Liver (tissue), 9 donors: ENCODE results near the gene PPP2CA. TPM values are rescaled to one million over a fixed set of nuclear protein-coding genes. Genes with fewer than 3 reads are reported as not detected.

ENCODE experiments used
- DNase-seq: peaks from one replicate; pipeline ENCODE4 v3.0.0-alpha.2; 2017; ENCODE audit warnings: low spot score
- H3K27ac ChIP-seq, 2 donors: one replicate each; pipeline ENCODE4 v1.7.0; 2013; ENCODE audit warnings: inconsistent platforms in 2 of 2, low read length in 2 of 2, control low read depth in 1 of 2, low read depth in 1 of 2, mild to moderate bottlenecking in 1 of 2
- H3K27me3 ChIP-seq, 4 donors: one replicate each; pipeline versions ENCODE4 v1.6.1 to v1.7.0; 2013; ENCODE audit warnings: low read length in 3 of 4, inconsistent platforms in 1 of 4, mild to moderate bottlenecking in 1 of 4, moderate library complexity in 1 of 4; ENCODE audit not compliant: control insufficient read depth in 4 of 4, insufficient read depth in 4 of 4
- H3K36me3 ChIP-seq, 4 donors: one replicate each; pipeline versions ENCODE4 v1.6.1 to v1.7.0; 2013; ENCODE audit warnings: low read length in 3 of 4, mild to moderate bottlenecking in 3 of 4, low read depth in 1 of 4, moderate library complexity in 1 of 4; ENCODE audit not compliant: control insufficient read depth in 4 of 4, insufficient read depth in 3 of 4
- H3K4me1 ChIP-seq, 4 donors: one replicate each; pipeline versions ENCODE4 v1.6.1 to v1.7.0; 2013; ENCODE audit warnings: low read length in 3 of 4, mild to moderate bottlenecking in 3 of 4, moderate library complexity in 1 of 4; ENCODE audit not compliant: control insufficient read depth in 4 of 4, insufficient read depth in 4 of 4
- H3K4me3 ChIP-seq, 3 donors: one replicate each; pipeline versions ENCODE4 v1.6.1 to v1.7.0; 2013; ENCODE audit warnings: low read length in 3 of 3, control low read depth in 1 of 3, low read depth in 1 of 3, mild to moderate bottlenecking in 1 of 3
- H3K9ac ChIP-seq, 2 donors: one replicate each; pipeline ENCODE4 v1.7.0; 2013; ENCODE audit warnings: low read length in 2 of 2, mild to moderate bottlenecking in 2 of 2, moderate library complexity in 2 of 2, control low read depth in 1 of 2, low read depth in 1 of 2
- H3K9me3 ChIP-seq, 4 donors: one replicate each; pipeline versions ENCODE4 v1.6.1 to v1.7.0; 2013; ENCODE audit warnings: low read length in 3 of 4; ENCODE audit not compliant: control insufficient read depth in 4 of 4
- CTCF ChIP-seq: fragments of 150-350 bp; IDR thresholded peaks from 2 replicates; pipeline ENCODE4 v1.5.1; 2017; ENCODE audit warnings: improper control_type of control experiment, low read depth, low read length; ENCODE audit not compliant: missing input control
- EGR1 ChIP-seq, 2 donors: IDR thresholded peaks; 2 replicates each; pipeline ENCODE4 v1.6.1; 2016 to 2018; ENCODE audit warnings: antibody characterized with exemption in 2 of 2, low read depth in 2 of 2
- FOXA1 ChIP-seq: IDR thresholded peaks from 2 replicates; pipeline ENCODE4 v1.6.1; 2016; ENCODE audit warnings: antibody characterized with exemption
- FOXA2 ChIP-seq: IDR thresholded peaks from 2 replicates; pipeline ENCODE4 v1.6.1; 2016; ENCODE audit warnings: antibody characterized with exemption
- GABPA ChIP-seq, 2 donors: IDR thresholded peaks in 1 of 2; conservative IDR thresholded peaks in 1 of 2; 2 replicates each; pipeline ENCODE4 v1.6.1; 2016; ENCODE audit warnings: antibody characterized with exemption in 2 of 2, mild to moderate bottlenecking in 1 of 2, moderate library complexity in 1 of 2
- HNF4A ChIP-seq, 2 donors: conservative IDR thresholded peaks; 2 replicates each; pipeline ENCODE4 v1.6.1; 2016; ENCODE audit warnings: antibody characterized with exemption in 2 of 2, mild to moderate bottlenecking in 2 of 2
- JUND ChIP-seq, 2 donors: IDR thresholded peaks; 2 replicates each; pipeline ENCODE4 v1.6.1; 2016; ENCODE audit warnings: antibody characterized with exemption in 2 of 2
- NR2F2 ChIP-seq: IDR thresholded peaks from 2 replicates; pipeline ENCODE4 v1.6.1; 2016; ENCODE audit warnings: antibody characterized with exemption
- RAD21 ChIP-seq, 2 donors: IDR thresholded peaks; 2 replicates each; pipeline ENCODE4 v1.6.1; 2016; ENCODE audit warnings: antibody characterized with exemption in 2 of 2, mild to moderate bottlenecking in 2 of 2
- RXRA ChIP-seq, 2 donors: IDR thresholded peaks; 2 replicates each; pipeline ENCODE4 v1.6.1; 2017 to 2018; ENCODE audit warnings: antibody characterized with exemption in 2 of 2, mild to moderate bottlenecking in 1 of 2
- SP1 ChIP-seq: IDR thresholded peaks from 2 replicates; pipeline ENCODE4 v1.6.1; 2018; ENCODE audit warnings: antibody characterized with exemption, mild to moderate bottlenecking
- TAF1 ChIP-seq: conservative IDR thresholded peaks from 2 replicates; pipeline ENCODE4 v1.6.1; 2016; ENCODE audit warnings: antibody characterized with exemption, mild to moderate bottlenecking
- ZBTB33 ChIP-seq: IDR thresholded peaks from 2 replicates; pipeline ENCODE4 v1.6.1; 2016; ENCODE audit warnings: antibody characterized with exemption
- WGBS: extraction: QIAGEN DNeasy Blood & Tissue Kit; methylation state at CpG from one replicate; pipeline ENCODE4 v1.1.7; 2013; 5-methylcytosine and 5-hydroxymethylcytosine counted together
- polyA plus RNA-seq, 2 donors: library from polyadenylated mRNA; stranded (reverse) in 1 of 2; unstranded in 1 of 2; fragments of 200-250 nt in 1 of 2; fragments of >200 nt in 1 of 2; fragmentation: Nextera tagmentation in 1 of 2; extraction: Ambion mirVana in 1 of 2; gene quantifications; one replicate each; pipeline versions ENCODE4 v1.2.1 to v1.2.3, GENCODE V29; 2013 to 2015
- total RNA-seq, 2 donors: library from RNA; depleted of rRNA; stranded (reverse); fragments of >200 nt; gene quantifications; one replicate each; pipeline ENCODE4 v1.2.3, GENCODE V29; 2014
- TF ChIP-seq, protein P1 (sequence below): IDR thresholded peaks from 2 replicates; pipeline ENCODE4 v1.6.1; 2016; ENCODE audit warnings: antibody characterized with exemption
- TF ChIP-seq, protein P2 (sequence below): IDR thresholded peaks from 2 replicates; pipeline ENCODE4 v1.6.1; 2016; ENCODE audit warnings: antibody characterized with exemption
- donor health status: healthy.
- donor health status: healthy.
- donor health status: healthy.
- donor health status: healthy.
- donor health status: healthy.

PPP2CA gene
- total and polyA plus RNA-seq, 4 donors, result 43.3 to 71.6 (median 55.1) TPM

- TF ChIP-seq CTCF, result no peak
Measured at GRCh38 chr5:134273642-134274395, 47.9 kb upstream of the PPP2CA start (continued).

GRCh38 chr5:134271059-134271458, 45.2 kb upstream of the PPP2CA start:
- Histone ChIP-seq H3K27me3 (no peaks in the 10 kb centered on the region), H3K27ac (no peak overlapping the region), H3K9ac (no peak overlapping the region), H3K36me3 (no peaks in the 10 kb centered on the region), H3K9me3 (no peaks in the 10 kb centered on the region), H3K4me3 (no peak overlapping the region), H3K4me1 (no peaks in the 10 kb centered on the region)
- TF ChIP-seq EGR1 (IDR thresholded peaks at IDR 0.05; ENCODE audit: low read depth in 2 of 2) (no peak), JUND (IDR thresholded peaks at IDR 0.05) (no peak), RAD21 (IDR thresholded peaks at IDR 0.05) (no peak), HNF4A (conservative IDR thresholded peaks at IDR 0.05) (no peak), TAF1 (no peak), SP1 (no peak), ZBTB33 (no peak), RXRA (IDR thresholded peaks at IDR 0.05) (no peak), FOXA1 (no peak), FOXA2 (no peak)
- TF ChIP-seq, protein P1, sequence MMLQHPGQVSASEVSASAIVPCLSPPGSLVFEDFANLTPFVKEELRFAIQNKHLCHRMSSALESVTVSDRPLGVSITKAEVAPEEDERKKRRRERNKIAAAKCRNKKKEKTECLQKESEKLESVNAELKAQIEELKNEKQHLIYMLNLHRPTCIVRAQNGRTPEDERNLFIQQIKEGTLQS, result no peak
- WGBS, result 89% methylated on average over 1 of the region's 1 CpG
- no peak for DNase-seq

DNA sequence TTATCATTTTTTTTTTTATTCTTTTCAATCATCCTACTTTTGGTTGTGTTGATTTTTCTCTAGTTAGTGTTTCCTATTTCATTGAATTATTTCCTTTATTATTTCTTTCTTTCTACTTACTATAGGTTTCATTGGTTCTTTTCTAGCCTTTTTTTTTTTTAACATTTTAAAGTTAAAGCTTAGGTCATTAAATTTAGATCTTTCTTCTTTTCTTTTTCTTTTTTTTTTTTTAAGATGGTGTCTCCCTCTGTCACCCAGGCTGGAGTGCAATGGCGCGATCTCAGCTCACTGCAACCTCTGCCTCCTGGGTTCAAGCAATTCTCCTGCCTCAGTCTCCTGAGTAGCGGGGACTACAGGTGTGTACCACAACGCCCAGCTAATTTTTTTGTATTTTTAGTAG, 43.0 kb upstream of the PPP2CA start:
- Histone ChIP-seq H3K27me3 (no peaks in the 10 kb centered on the region), H3K27ac (no peak overlapping the region), H3K4me1 (no peaks in the 10 kb centered on the region), H3K9ac (no peak overlapping the region), H3K4me3 (no peak overlapping the region), H3K36me3 (no peaks in the 10 kb centered on the region), H3K9me3 (no peaks in the 10 kb centered on the region)
- 95% methylated on average over 4 of the region's 4 CpGs for WGBS
- no peak for DNase-seq
- TF ChIP-seq JUND (IDR thresholded peaks at IDR 0.05) (no peak), GABPA (IDR thresholded peaks at IDR 0.05 in 1 of 2, conservative IDR thresholded peaks at IDR 0.05 in 1 of 2) (no peak), RAD21 (IDR thresholded peaks at IDR 0.05) (no peak), RXRA (IDR thresholded peaks at IDR 0.05) (no peak), ZBTB33 (no peak), HNF4A (conservative IDR thresholded peaks at IDR 0.05) (no peak), FOXA1 (no peak), CTCF (no peak), NR2F2 (no peak)
- TF ChIP-seq, protein P1, result no peak
- TF ChIP-seq, protein P2, sequence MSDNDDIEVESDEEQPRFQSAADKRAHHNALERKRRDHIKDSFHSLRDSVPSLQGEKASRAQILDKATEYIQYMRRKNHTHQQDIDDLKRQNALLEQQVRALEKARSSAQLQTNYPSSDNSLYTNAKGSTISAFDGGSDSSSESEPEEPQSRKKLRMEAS, result no peak
